ENCODE results near the gene TET3. TPM values are rescaled to one million over a fixed set of nuclear protein-coding genes. Genes with fewer than 3 reads are reported as not detected.

Gene TET3
- total RNA-seq, 2 donors from 2014 or later: 23.5 to 26.3 TPM

GRCh38 chr2:74031221-74031620, 46.5 kb downstream of the TET3 start:
- DNase-seq: no peak
- TF ChIP-seq CTCF (conservative IDR thresholded peaks at IDR 0.05): no peak
- no peak overlapping the region for H3K4me3 Mint-ChIP-seq
- Histone ChIP-seq H3K27ac (ENCODE audit: low read depth, low read length) (no peak overlapping the region), H3K4me1 (ENCODE audit: control insufficient read depth, insufficient read depth, low read length) (peaks cover 2% of the 10 kb centered on the region), H3K4me3 (ENCODE audit: low read length) (no peak overlapping the region), H3K36me3 (ENCODE audit: control insufficient read depth, insufficient read depth, low read length) (no peaks in the 10 kb centered on the region), H3K9me3 (ENCODE audit: control insufficient read depth, low read length) (peaks cover 10% of the 10 kb centered on the region), H3K9ac (ENCODE audit: extremely low read depth, low read length, poor library complexity, severe bottlenecking) (no peak overlapping the region), H3K27me3 (ENCODE audit: control insufficient read depth, insufficient read depth, low read length, poor library complexity, severe bottlenecking) (no peaks in the 10 kb centered on the region)
- no peaks in the 10 kb centered on the region for H3K27me3 Mint-ChIP-seq (ENCODE audit: insufficient read depth)
- peaks cover 15% of the 10 kb centered on the region for H3K9me3 Mint-ChIP-seq
- H3K36me3 Mint-ChIP-seq (ENCODE audit: low read depth): peaks cover 8% of the 10 kb centered on the region
- WGBS, 2 experiments (ENCODE audit: insufficient coverage in 1 of 2, insufficient read length in 1 of 2): 89 to 91% methylated on average over 4 to 8 of the region's 8 CpGs
- no peak overlapping the region for H3K27ac Mint-ChIP-seq
- H3K4me1 Mint-ChIP-seq: peaks cover 32% of the 10 kb centered on the region

- no peak overlapping the region for H3K4me3 ChIP-seq (ENCODE audit: low read length)
- peaks cover 3% of the 10 kb centered on the region for H3K4me1 ChIP-seq (ENCODE audit: control insufficient read depth, insufficient read depth, low read length)
- peak overlapping the region; percentile 69 for H3K27ac Mint-ChIP-seq
- H3K36me3 ChIP-seq (ENCODE audit: control insufficient read depth, insufficient read depth, low read length): no peaks in the 10 kb centered on the region
- H3K9me3 Mint-ChIP-seq: peaks cover 15% of the 10 kb centered on the region
- H3K9me3 ChIP-seq (ENCODE audit: control insufficient read depth, low read length): peaks cover 10% of the 10 kb centered on the region
- no peak for DNase-seq
- 73 to 83% methylated on average over 2 of the region's 2 CpGs for WGBS, 2 experiments (ENCODE audit: insufficient coverage in 1 of 2, insufficient read length in 1 of 2)
- peaks cover 8% of the 10 kb centered on the region for H3K36me3 Mint-ChIP-seq (ENCODE audit: low read depth)
- H3K27me3 Mint-ChIP-seq (ENCODE audit: insufficient read depth): no peaks in the 10 kb centered on the region
- no peaks in the 10 kb centered on the region for H3K27me3 ChIP-seq (ENCODE audit: control insufficient read depth, insufficient read depth, low read length, poor library complexity, severe bottlenecking)
- no peak overlapping the region for H3K4me3 Mint-ChIP-seq
- no peak for TF ChIP-seq CTCF (conservative IDR thresholded peaks at IDR 0.05)
- H3K9ac ChIP-seq (ENCODE audit: extremely low read depth, low read length, poor library complexity, severe bottlenecking): no peak overlapping the region
- H3K4me1 Mint-ChIP-seq: peaks cover 34% of the 10 kb centered on the region
- peak overlapping the region; percentile 24 for H3K27ac ChIP-seq (ENCODE audit: low read depth, low read length)
Measured at GRCh38 chr2:74031959-74032287, 47.2 kb downstream of the TET3 start.

- no peak overlapping the region for H3K27ac Mint-ChIP-seq
- H3K36me3 ChIP-seq (ENCODE audit: control insufficient read depth, insufficient read depth, low read length): no peaks in the 10 kb centered on the region
- H3K27ac ChIP-seq (ENCODE audit: low read depth, low read length): no peak overlapping the region
- H3K9ac ChIP-seq (ENCODE audit: extremely low read depth, low read length, poor library complexity, severe bottlenecking): no peak overlapping the region
- H3K9me3 Mint-ChIP-seq: peaks cover 5% of the 10 kb centered on the region
- WGBS, 2 experiments (ENCODE audit: insufficient coverage in 1 of 2, insufficient read length in 1 of 2): 96 to 100% methylated on average over 1 to 2 of the region's 2 CpGs
- H3K4me1 Mint-ChIP-seq: peaks cover 43% of the 10 kb centered on the region
- H3K9me3 ChIP-seq (ENCODE audit: control insufficient read depth, low read length): peaks cover 4% of the 10 kb centered on the region
- H3K4me1 ChIP-seq (ENCODE audit: control insufficient read depth, insufficient read depth, low read length): peaks cover 7% of the 10 kb centered on the region
- no peaks in the 10 kb centered on the region for H3K27me3 Mint-ChIP-seq (ENCODE audit: insufficient read depth)
- DNase-seq: no peak
- no peak overlapping the region for H3K4me3 Mint-ChIP-seq
- no peaks in the 10 kb centered on the region for H3K27me3 ChIP-seq (ENCODE audit: control insufficient read depth, insufficient read depth, low read length, poor library complexity, severe bottlenecking)
- H3K36me3 Mint-ChIP-seq (ENCODE audit: low read depth): peaks cover 2% of the 10 kb centered on the region
- no peak overlapping the region for H3K4me3 ChIP-seq (ENCODE audit: low read length)
- TF ChIP-seq CTCF (conservative IDR thresholded peaks at IDR 0.05): no peak
Measured at GRCh38 chr2:74033375-74033774, 48.7 kb downstream of the TET3 start.

Other genes with a start within 250 kb of the TET3 start
- 10 to 100 TPM; 37.9 to 42.7 TPM for gene TPRKB, start 247.6 kb upstream of the TET3 start, total RNA-seq
- gene DUSP11, start 204.8 kb upstream of the TET3 start, total RNA-seq: 10 to 100 TPM; 18.8 to 23.0 TPM
- not detected for gene C2orf78, start 200.7 kb upstream of the TET3 start, total RNA-seq
- gene STAMBP, start 155.9 kb upstream of the TET3 start, total RNA-seq: 10 to 100 TPM; 41.6 to 42.4 TPM
- 1 to 10 TPM; 1.5 to 1.6 TPM for gene ACTG2, start 91.9 kb upstream of the TET3 start, total RNA-seq
- gene DGUOK, start 58.0 kb upstream of the TET3 start, total RNA-seq: 10 to 100 TPM; 61.1 to 85.2 TPM
- 10 to 100 TPM; 42.5 to 43.2 TPM for gene BOLA3, start 163.0 kb downstream of the TET3 start, total RNA-seq
- gene MOB1A, start 194.0 kb downstream of the TET3 start, total RNA-seq: 100 to 1,000 TPM in 1 of 2 donors, 10 to 100 TPM in 1; 92.3 to 125 TPM
- gene MTHFD2, start 213.7 kb downstream of the TET3 start, total RNA-seq: 10 to 100 TPM; 77.4 to 84.5 TPM